Measurements from ENCODE around the gene AKAP4. TPM values are rescaled to one million over a fixed set of nuclear protein-coding genes. Genes with fewer than 3 reads are reported as not detected.
A peak's percentile ranks its signal among the peaks of the same experiment; 100 is the strongest.

AKAP4 gene
- total RNA-seq, 2 donors from 2014 or later = not detected

DNA sequence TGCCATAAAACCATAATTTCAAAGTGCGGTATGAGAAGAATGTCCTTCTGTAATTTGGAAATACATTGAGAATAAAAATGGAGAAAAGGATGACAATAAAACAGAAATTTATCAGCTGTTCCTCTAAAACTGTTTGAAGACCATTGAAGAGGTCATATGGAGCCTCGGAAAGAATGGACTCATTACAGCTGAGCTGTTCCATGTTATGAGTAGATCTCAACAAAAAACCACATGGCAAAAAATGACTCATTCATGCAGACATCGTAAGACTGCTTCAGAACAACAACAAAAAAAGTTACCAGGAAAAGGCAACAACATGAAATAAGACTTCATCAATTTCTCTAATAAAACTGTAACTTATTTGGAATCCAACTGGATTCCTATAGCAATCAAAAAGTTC, 39.7 kb downstream of the AKAP4 start:
- H3K27me3 Mint-ChIP-seq (ENCODE audit: low read depth) = peaks cover 24% of the 10 kb centered on the region
- no peaks in the 10 kb centered on the region for H3K36me3 Mint-ChIP-seq (ENCODE audit: insufficient read depth in 2 of 2)
- H3K4me1 Mint-ChIP-seq (ENCODE audit: low read depth) = no peaks in the 10 kb centered on the region
- no peaks in the 10 kb centered on the region for H3K9me3 Mint-ChIP-seq
- no peak overlapping the region for H3K27ac Mint-ChIP-seq
- H3K4me3 Mint-ChIP-seq = no peak overlapping the region
- peak; percentile 55 to 86 for ATAC-seq (replicated peaks in 1 of 2)
- no peak for DNase-seq

DNA sequence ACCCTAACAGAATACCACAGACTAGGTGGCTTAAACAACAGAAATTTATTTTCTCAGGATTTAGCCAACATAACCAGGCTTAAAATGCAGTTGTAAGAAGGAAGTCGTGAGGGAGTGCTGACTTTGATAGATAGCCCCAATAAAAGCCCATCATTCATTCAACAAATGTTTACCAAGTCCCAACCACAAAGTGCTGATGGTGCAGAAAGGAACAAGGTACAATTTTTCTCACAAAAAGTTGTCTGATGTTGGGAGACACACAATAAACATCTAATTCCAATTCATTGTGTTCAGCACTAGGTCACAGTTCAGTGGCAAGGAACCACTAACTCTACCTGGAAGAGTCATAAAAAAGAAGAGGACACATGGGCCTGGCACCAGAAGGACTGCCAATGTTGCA, 42.2 kb downstream of the AKAP4 start:
- Mint-ChIP-seq H3K9me3 (no peaks in the 10 kb centered on the region), H3K36me3 (ENCODE audit: insufficient read depth in 2 of 2) (no peaks in the 10 kb centered on the region), H3K4me1 (ENCODE audit: low read depth) (no peaks in the 10 kb centered on the region), H3K4me3 (no peak overlapping the region), H3K27ac (no peak overlapping the region), H3K27me3 (ENCODE audit: low read depth) (peaks cover 39% of the 10 kb centered on the region)
- ATAC-seq (replicated peaks in 1 of 2) (no peak), DNase-seq (no peak)

DNA sequence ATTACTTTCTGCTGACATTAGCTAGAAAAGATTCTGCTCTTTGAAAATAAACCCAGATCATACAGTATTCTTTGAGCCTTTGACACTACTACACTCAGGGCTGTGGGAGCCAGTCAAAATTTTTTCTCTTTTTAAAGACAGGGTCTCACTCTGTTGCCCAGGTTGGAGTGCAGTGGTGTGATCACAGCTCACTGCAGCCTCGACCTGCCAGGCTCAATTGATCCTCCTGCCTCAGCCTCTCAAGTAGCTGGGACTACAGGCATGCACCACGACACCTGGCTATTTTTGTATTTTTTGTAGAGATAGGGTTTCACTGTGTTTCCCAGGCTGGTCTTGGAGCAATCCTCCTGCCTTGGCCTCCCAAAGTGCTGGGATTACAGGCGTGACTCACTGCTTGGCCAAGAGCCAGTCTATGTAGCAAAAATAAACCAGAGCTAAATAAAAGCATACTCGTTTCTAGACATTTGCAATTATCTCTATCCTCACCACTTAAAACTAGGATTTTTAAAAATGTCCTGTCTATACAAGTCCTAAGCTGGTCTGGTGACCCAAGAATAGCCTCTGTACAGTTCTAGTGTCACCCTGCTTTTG, 43.2 kb downstream of the AKAP4 start:
- H3K4me3 Mint-ChIP-seq = no peak overlapping the region
- no peaks in the 10 kb centered on the region for H3K4me1 Mint-ChIP-seq (ENCODE audit: low read depth)
- no peak overlapping the region for H3K27ac Mint-ChIP-seq
- no peaks in the 10 kb centered on the region for H3K9me3 Mint-ChIP-seq
- ATAC-seq (replicated peaks in 1 of 2) = no peak
- no peaks in the 10 kb centered on the region for H3K36me3 Mint-ChIP-seq (ENCODE audit: insufficient read depth in 2 of 2)
- no peak for DNase-seq
- H3K27me3 Mint-ChIP-seq (ENCODE audit: low read depth) = peaks cover 46% of the 10 kb centered on the region

GRCh38 chrX:50154429-50154828, 46.4 kb downstream of the AKAP4 start:
- Mint-ChIP-seq H3K4me1 (ENCODE audit: low read depth) (no peaks in the 10 kb centered on the region), H3K27ac (no peak overlapping the region), H3K4me3 (no peak overlapping the region)

DNA sequence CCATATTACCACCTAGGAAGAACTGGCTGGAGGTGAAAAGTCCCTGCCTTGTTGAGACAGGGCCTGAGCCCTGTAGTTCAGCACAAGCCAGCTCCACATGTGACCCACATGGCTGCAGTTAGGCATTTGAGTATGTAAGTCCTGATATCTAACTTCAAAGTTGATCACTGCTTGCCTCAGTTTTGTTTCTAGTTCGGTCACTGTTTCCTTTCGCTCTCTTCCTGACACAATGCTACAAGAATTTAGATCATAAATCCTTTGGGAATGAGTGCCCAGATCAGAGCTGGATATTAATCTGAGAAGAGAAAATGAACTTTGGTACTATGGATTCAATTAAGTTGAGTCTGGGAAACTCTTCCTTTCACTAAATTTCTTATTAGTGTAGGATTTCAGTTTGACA, 48.4 kb downstream of the AKAP4 start:
- H3K27ac Mint-ChIP-seq = no peak overlapping the region
- H3K4me3 Mint-ChIP-seq = no peak overlapping the region
- H3K4me1 Mint-ChIP-seq (ENCODE audit: low read depth) = no peaks in the 10 kb centered on the region
- no peaks in the 10 kb centered on the region for H3K36me3 Mint-ChIP-seq (ENCODE audit: insufficient read depth in 2 of 2)
- H3K27me3 Mint-ChIP-seq (ENCODE audit: low read depth) = peaks cover 25% of the 10 kb centered on the region
- no peak for DNase-seq
- no peak for ATAC-seq (replicated peaks in 1 of 2)
- no peaks in the 10 kb centered on the region for H3K9me3 Mint-ChIP-seq

More at GRCh38 chrX:50154429-50154828, 46.4 kb downstream of the AKAP4 start:
- Mint-ChIP-seq H3K27me3 (ENCODE audit: low read depth) (peaks cover 36% of the 10 kb centered on the region), H3K9me3 (no peaks in the 10 kb centered on the region), H3K36me3 (ENCODE audit: insufficient read depth in 2 of 2) (no peaks in the 10 kb centered on the region)
- ATAC-seq (replicated peaks in 1 of 2) = no peak
- no peak for DNase-seq

DNA sequence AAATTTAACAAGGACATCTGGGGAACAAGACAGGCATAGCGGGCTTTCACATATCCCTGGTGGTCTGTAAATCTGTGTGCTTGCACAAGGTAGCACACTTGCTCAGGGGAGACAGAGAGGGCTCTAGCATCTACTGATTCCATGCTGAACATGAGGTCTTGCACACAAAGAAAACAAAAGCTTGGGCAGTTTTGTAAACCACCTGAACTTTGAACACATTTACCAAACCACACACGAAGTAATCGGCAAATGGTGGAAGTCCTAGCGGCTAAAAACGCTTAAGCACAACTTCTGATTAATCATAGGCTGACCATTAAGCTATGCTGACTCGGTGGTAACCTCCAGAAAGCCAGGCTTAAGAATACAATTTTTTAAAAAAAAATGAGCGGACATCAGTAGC, 52.8 kb downstream of the AKAP4 start:
- no peaks in the 10 kb centered on the region for H3K4me1 Mint-ChIP-seq (ENCODE audit: low read depth)
- no peaks in the 10 kb centered on the region for H3K9me3 Mint-ChIP-seq
- H3K27me3 Mint-ChIP-seq (ENCODE audit: low read depth) = peaks cover 18% of the 10 kb centered on the region
- ATAC-seq (replicated peaks in 1 of 2) (no peak), DNase-seq (no peak)
- H3K27ac Mint-ChIP-seq = no peak overlapping the region
- no peaks in the 10 kb centered on the region for H3K36me3 Mint-ChIP-seq (ENCODE audit: insufficient read depth in 2 of 2)
- no peak overlapping the region for H3K4me3 Mint-ChIP-seq

Other genes with a start within 250 kb of the AKAP4 start
- gene CCNB3, start 3.8 kb upstream of the AKAP4 start, total RNA-seq = under 1 TPM; 0.35 to 0.50 TPM